Skin of body (tissue), 2 donors: Measurements from ENCODE around the gene TRAPPC11. TPM values are rescaled to one million over a fixed set of nuclear protein-coding genes. Genes with fewer than 3 reads are reported as not detected.

Source experiments
- DNase-seq: peaks from one replicate; lab custom pipeline; 2025; lab: John Stamatoyannopoulos, UW
- total RNA-seq: library from RNA; depleted of rRNA; stranded (reverse); fragments of >200 nt; gene quantifications from one replicate; pipeline ENCODE4 v1.2.3, GENCODE V29; 2014

The TRAPPC11 gene
- total RNA-seq, 1 donor from 2014 or later: 58.2 TPM

GRCh38 chr4:183637461-183637860 lies 21.6 kb upstream of the TRAPPC11 start:
- DNase-seq: no peak

- DNase-seq: no peak
Measured at GRCh38 chr4:183638436-183638835, 20.7 kb upstream of the TRAPPC11 start.

- no peak for DNase-seq
Measured at GRCh38 chr4:183639291-183639690, 19.8 kb upstream of the TRAPPC11 start.

GRCh38 chr4:183645326-183645725 lies 13.8 kb upstream of the TRAPPC11 start:
- no peak for DNase-seq

- no peak for DNase-seq
Measured at GRCh38 chr4:183657564-183657963, 1.5 kb upstream of the TRAPPC11 start.

GRCh38 chr4:183658362-183659028 lies 598 bp upstream of the TRAPPC11 start:
- DNase-seq: no peak

GRCh38 chr4:183659872-183660242 lies 764 bp downstream of the TRAPPC11 start:
- no peak for DNase-seq

GRCh38 chr4:183666088-183666487 lies 7.0 kb downstream of the TRAPPC11 start:
- DNase-seq: no peak

GRCh38 chr4:183670251-183670650 lies 11.2 kb downstream of the TRAPPC11 start:
- no peak for DNase-seq

GRCh38 chr4:183670960-183671555 lies 12.0 kb downstream of the TRAPPC11 start:
- DNase-seq: no peak

- DNase-seq: no peak
Measured at GRCh38 chr4:183674153-183674552, 15.1 kb downstream of the TRAPPC11 start.

GRCh38 chr4:183675625-183676024 lies 16.5 kb downstream of the TRAPPC11 start:
- peak; percentile 61 for DNase-seq

- no peak for DNase-seq
Measured at GRCh38 chr4:183681119-183681518, 22.0 kb downstream of the TRAPPC11 start.

GRCh38 chr4:183686461-183686860 lies 27.4 kb downstream of the TRAPPC11 start:
- no peak for DNase-seq

- DNase-seq: no peak
Measured at GRCh38 chr4:183688216-183688615, 29.1 kb downstream of the TRAPPC11 start.

- no peak for DNase-seq
Measured at GRCh38 chr4:183691006-183691405, 31.9 kb downstream of the TRAPPC11 start.

- no peak for DNase-seq
Measured at GRCh38 chr4:183691897-183692296, 32.8 kb downstream of the TRAPPC11 start.

- no peak for DNase-seq
Measured at GRCh38 chr4:183698909-183699308, 39.8 kb downstream of the TRAPPC11 start.

GRCh38 chr4:183700407-183700806 lies 41.3 kb downstream of the TRAPPC11 start:
- no peak for DNase-seq

GRCh38 chr4:183702492-183702891 lies 43.4 kb downstream of the TRAPPC11 start:
- DNase-seq: no peak

- DNase-seq: no peak
Measured at GRCh38 chr4:183714626-183715025, 55.5 kb downstream of the TRAPPC11 start.

GRCh38 chr4:183716302-183716701 lies 57.2 kb downstream of the TRAPPC11 start:
- no peak for DNase-seq

GRCh38 chr4:183718876-183719275 lies 59.8 kb downstream of the TRAPPC11 start:
- DNase-seq: no peak
